ENCODE measurements around the gene RNASE7.

RNASE7 gene

GRCh38 chr14:21061347-21061668 lies 19.1 kb downstream of the RNASE7 start:
- no peak overlapping the region for H3K27ac ChIP-seq
- TF ChIP-seq CTCF (conservative IDR thresholded peaks at IDR 0.05): no peak

GRCh38 chr14:21063479-21063878 lies 21.3 kb downstream of the RNASE7 start:
- no peak overlapping the region for H3K27ac ChIP-seq
- no peak for TF ChIP-seq CTCF (conservative IDR thresholded peaks at IDR 0.05)

- TF ChIP-seq CTCF (conservative IDR thresholded peaks at IDR 0.05): peak; percentile 76
- no peak overlapping the region for H3K27ac ChIP-seq
Measured at GRCh38 chr14:21066882-21067502, 24.8 kb downstream of the RNASE7 start.

GRCh38 chr14:21068521-21069387 lies 26.6 kb downstream of the RNASE7 start:
- no peak overlapping the region for H3K27ac ChIP-seq
- peak; percentile 79 for TF ChIP-seq CTCF (conservative IDR thresholded peaks at IDR 0.05)

GRCh38 chr14:21069388-21070082 lies 27.4 kb downstream of the RNASE7 start:
- TF ChIP-seq CTCF (conservative IDR thresholded peaks at IDR 0.05): no peak
- H3K27ac ChIP-seq: peak overlapping the region; percentile 42; the same call in 1 of the 2 replicates

- TF ChIP-seq CTCF (conservative IDR thresholded peaks at IDR 0.05): no peak
- H3K27ac ChIP-seq: peak within 1 kb of the TSS; percentile 42; the same call in 1 of the 2 replicates
Measured at GRCh38 chr14:21070083-21070609, 28.0 kb downstream of the RNASE7 start, which contains the start of gene ARHGEF40. Gene ARHGEF40, plus strand, starts transcription at chr14:21070304. Its CDS starts 93 bp downstream, at chr14:21070397.
